BE2C (cell line): ENCODE data around the gene GOLGA2.

Experiments used
- DNase-seq: peaks from one replicate; pipeline ENCODE4 v3.0.0-alpha.2; 2020
- H3K27me3 ChIP-seq: fragments of 250-450 bp; sonication (Bioruptor Pico); 2 replicates; pipeline ENCODE4 v1.5.1; 2020; ENCODE audit warnings: mild to moderate bottlenecking
- H3K36me3 ChIP-seq: fragments of 250-450 bp; sonication (Bioruptor Pico); 2 replicates; pipeline ENCODE4 v1.5.1; 2020; ENCODE audit warnings: mild to moderate bottlenecking
- H3K4me1 ChIP-seq: fragments of 250-450 bp; sonication (Bioruptor Pico); 2 replicates; pipeline ENCODE4 v1.5.1; 2020
- H3K4me3 ChIP-seq: 2 replicates; pipeline ENCODE4 v1.5.1; 2011; ENCODE audit warnings: low read depth, low read length
- H3K9me3 ChIP-seq: fragments of 250-450 bp; sonication (Bioruptor Pico); 2 replicates; pipeline ENCODE4 v1.5.1; 2020
- CTCF ChIP-seq: IDR thresholded peaks from 2 replicates; pipeline ENCODE4 v1.5.1; 2012; ENCODE audit warnings: mild to moderate bottlenecking, low read depth, low read length

GOLGA2 gene

GRCh38 chr9:128254855-128255759, 20.7 kb downstream of the GOLGA2 start:
- H3K4me3 ChIP-seq: no peak overlapping the region
- no peaks in the 10 kb centered on the region; the same call in 1 of the 2 replicates for H3K9me3 ChIP-seq
- H3K27me3 ChIP-seq: no peaks in the 10 kb centered on the region
- DNase-seq: peak; percentile 91
- H3K36me3 ChIP-seq: peaks cover 18% of the 10 kb centered on the region
- peaks cover 6% of the 10 kb centered on the region for H3K4me1 ChIP-seq
- peak; percentile 96 for TF ChIP-seq CTCF

- peaks cover 20% of the 10 kb centered on the region for H3K36me3 ChIP-seq
- H3K4me1 ChIP-seq: peaks cover 6% of the 10 kb centered on the region
- no peak overlapping the region for H3K4me3 ChIP-seq
- no peaks in the 10 kb centered on the region for H3K27me3 ChIP-seq
- H3K9me3 ChIP-seq: no peaks in the 10 kb centered on the region; the same call in 1 of the 2 replicates
- DNase-seq: no peak
- no peak for TF ChIP-seq CTCF
These were observed 21.4 kb downstream of the GOLGA2 start for GRCh38 chr9:128254362-128254761.

- H3K4me3 ChIP-seq: no peak overlapping the region
- no peak for TF ChIP-seq CTCF
- H3K27me3 ChIP-seq: no peaks in the 10 kb centered on the region
- H3K4me1 ChIP-seq: peaks cover 6% of the 10 kb centered on the region
- peaks cover 17% of the 10 kb centered on the region for H3K36me3 ChIP-seq
- no peak for DNase-seq
- H3K9me3 ChIP-seq: no peaks in the 10 kb centered on the region; the same call in 1 of the 2 replicates
These were observed 21.8 kb downstream of the GOLGA2 start for GRCh38 chr9:128253991-128254346.

GRCh38 chr9:128253140-128253990, 22.4 kb downstream of the GOLGA2 start:
- peaks cover 6% of the 10 kb centered on the region for H3K4me1 ChIP-seq
- H3K4me3 ChIP-seq: no peak overlapping the region
- no peak for TF ChIP-seq CTCF
- no peaks in the 10 kb centered on the region; the same call in 1 of the 2 replicates for H3K9me3 ChIP-seq
- no peaks in the 10 kb centered on the region for H3K27me3 ChIP-seq
- DNase-seq: no peak
- H3K36me3 ChIP-seq: peaks cover 12% of the 10 kb centered on the region

GRCh38 chr9:128252317-128253139, 23.3 kb downstream of the GOLGA2 start:
- peaks cover 10% of the 10 kb centered on the region for H3K36me3 ChIP-seq
- no peaks in the 10 kb centered on the region; the same call in 1 of the 2 replicates for H3K9me3 ChIP-seq
- H3K4me1 ChIP-seq: peaks cover 6% of the 10 kb centered on the region
- H3K27me3 ChIP-seq: no peaks in the 10 kb centered on the region
- no peak overlapping the region for H3K4me3 ChIP-seq
- TF ChIP-seq CTCF: no peak
- no peak for DNase-seq
